ENCODE data around the gene HS1BP3. TPM values are rescaled to one million over a fixed set of nuclear protein-coding genes. Genes with fewer than 3 reads are reported as not detected.

HS1BP3 gene
- total RNA-seq (27.8 and 33.1 TPM in 2 replicates), polyA plus RNA-seq (27.4 and 36.3 TPM in 2 replicates), polyA minus RNA-seq (22.4 and 24.7 TPM in 2 replicates), Bru-seq, nascent RNA (percentile 56 among the genes with signal in this experiment), BruChase-seq, experiment 1, labeled RNA remaining after a 6-hour chase (percentile 60 among the genes with signal in this experiment), BruChase-seq, experiment 2, labeled RNA remaining after a 2-hour chase (percentile 57 among the genes with signal in this experiment)
- polyA plus RNA-seq (2011; cell fraction: cytosol; rRNA removed): 17.0 and 22.6 TPM in 2 replicates
- polyA plus RNA-seq (2011; cell fraction: nucleus; rRNA removed): 42.4 and 48.5 TPM in 2 replicates
- 19.9 and 37.4 TPM in 2 replicates for polyA plus RNA-seq (2012)
- 7.2 TPM for polyA minus RNA-seq (2011; cell fraction: cytosol; rRNA and poly(A)+ RNA removed)
- 26.3 and 35.3 TPM in 2 replicates for polyA minus RNA-seq (2011; cell fraction: nucleus; rRNA and poly(A)+ RNA removed)
- long read RNA-seq, partial matches to known transcripts: 7 of 39 reads
- long read RNA-seq, other reads (novel, unspliced or antisense): 29 of 39 reads

DNA sequence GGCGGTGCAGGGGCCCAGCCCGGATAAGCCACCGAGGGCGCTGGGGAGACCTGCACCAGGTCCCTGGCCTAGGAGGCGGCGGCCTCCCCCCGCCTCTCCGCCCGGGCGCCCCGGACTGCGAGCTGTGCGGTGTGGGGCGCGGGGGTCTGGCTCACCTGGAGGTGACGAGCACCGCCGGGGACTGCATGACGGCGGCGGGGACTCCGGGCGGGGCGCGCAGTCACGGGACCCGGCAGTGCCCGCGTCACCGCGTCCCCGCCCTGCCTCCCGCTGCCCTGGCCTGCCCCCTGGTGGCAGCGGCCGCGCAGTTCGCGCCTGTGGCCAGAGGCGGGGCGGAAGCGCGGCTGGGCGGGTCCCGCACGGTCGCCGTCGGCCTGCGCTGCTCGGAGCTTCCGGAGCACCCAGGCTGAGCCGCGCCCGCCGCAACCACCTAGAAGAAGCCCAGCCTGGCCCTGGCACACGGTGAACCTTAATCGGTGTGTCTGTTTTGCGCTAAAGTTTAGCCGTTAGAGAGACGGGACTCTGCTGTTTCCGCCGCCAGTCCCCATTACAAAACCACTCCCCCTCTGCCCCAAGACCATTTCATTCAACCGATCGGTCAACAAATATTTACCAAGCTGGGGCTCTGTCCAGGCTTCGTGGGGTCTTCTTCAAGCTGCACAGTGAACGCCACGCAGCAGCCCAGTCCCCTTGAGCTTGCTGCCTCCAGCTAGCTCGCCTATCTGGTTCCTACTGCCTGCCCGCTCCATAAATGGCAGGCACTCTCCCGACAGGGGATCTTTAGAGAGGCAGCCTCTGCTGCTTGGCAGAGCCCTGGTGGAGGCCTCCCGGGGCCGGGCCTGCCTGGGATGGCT is at the start of gene HS1BP3:
TSS of gene HS1BP3 (minus strand) at position 222 of the 854 bp plus-strand sequence. CDS start at position 187, 35 bp downstream.
- POLR2A ChIA-PET: interaction anchor here (1.1 to 3.3 kb wide), 2 partner anchors 172 to 204 kb away, joined by 3 to 12 read pairs; partner anchors contain the start of genes LDAH and RHOB
- BruUV-seq (replicated peaks): TSS peak; percentile 67
- TF ChIP-seq POLR2AphosphoS5 (IDR thresholded peaks at IDR 0.05; ENCODE audit: insufficient read depth, low read depth, low read length) (peak; percentile 94), GATA2 (IDR thresholded peaks at IDR 0.05; ENCODE audit: insufficient read depth, insufficient read length, low read depth, low read length) (no peak), POLR2A (IDR thresholded peaks at IDR 0.05; ENCODE audit: low read depth, low read length) (peak; percentile 87), CTCF (IDR thresholded peaks at IDR 0.05; ENCODE audit: extremely low read depth in 1 of 2, insufficient read depth in 1 of 2, low read depth in 1 of 2, low read length in 2 of 2) (peak; percentile 73 to 96), EZH2 (IDR thresholded peaks at IDR 0.05; ENCODE audit: borderline replicate concordance, low read depth, low read length, severe bottlenecking) (no peak), MYC (IDR thresholded peaks at IDR 0.05; ENCODE audit: low read depth, low read length) (no peak), JUN (IDR thresholded peaks at IDR 0.05; ENCODE audit: borderline replicate concordance, insufficient read depth, insufficient read length, low read depth) (no peak)
- dilution Hi-C loops (cut with MboI; ENCODE audit: extremely low pct_ligation_motif_present, low sequenced_read_pairs): no loop called here
- Histone ChIP-seq H3K9ac (replicated peaks; ENCODE audit: extremely low read depth, insufficient read depth, low read length) (peak within 1 kb of the TSS; percentile 80), H3K36me3 (ENCODE audit: control insufficient read depth in 2 of 2, extremely low read depth in 1 of 2, insufficient read depth in 2 of 2, low read length in 2 of 2) (no peaks in the 10 kb centered on the region), H3K9me3 (replicated peaks; ENCODE audit: control insufficient read depth, insufficient read depth, low read length) (no peaks in the 10 kb centered on the region), H4K20me1 (replicated peaks; ENCODE audit: control insufficient read depth, extremely low read depth, insufficient read depth, low read length) (no peaks in the 10 kb centered on the region), H3K4me2 (ENCODE audit: insufficient read depth, low read length) (peak within 1 kb of the TSS; percentile 75), H3K27me3 (ENCODE audit: control insufficient read depth in 2 of 2, insufficient read depth in 2 of 2, low read length in 2 of 2) (peaks cover 9 to 10% of the 10 kb centered on the region in 2 experiments), H3K4me3 (replicated peaks in 1 of 3; ENCODE audit: insufficient read depth in 1 of 3, low read depth in 1 of 3, low read length in 3 of 3) (peak within 1 kb of the TSS; percentile 50 to 95 (median 75)), H2AFZ (ENCODE audit: low read depth, low read length) (peak within 1 kb of the TSS; percentile 96), H3K27ac (ENCODE audit: insufficient read depth, low read depth, low read length) (peak within 1 kb of the TSS; percentile 64), H3K4me1 (ENCODE audit: control insufficient read depth, extremely low read depth, insufficient read depth, low read length) (peaks cover 10% of the 10 kb centered on the region), H3K9me1 (replicated peaks; ENCODE audit: control insufficient read depth, extremely low read depth, insufficient read depth, low read length) (no peaks in the 10 kb centered on the region), H3K79me2 (ENCODE audit: control insufficient read depth, insufficient read depth, low read length) (no peaks in the 10 kb centered on the region)
- DNase-seq (ENCODE audit: low read depth, low spot score): peak; percentile 77
- CTCF ChIA-PET: interaction anchor here (0.8 to 3.5 kb wide), 27 partner anchors 9 to 360 kb away, joined by 3 to 22 read pairs (median 4); partner anchors contain the start of genes GDF7 and RHOB
- FAIRE-seq: peak; percentile 85
- intact Hi-C loops (cut with micrococcal nuclease): loop anchor here (1.0 kb wide), 1 partner anchor 208 kb away; no protein-coding TSS in a partner anchor
